HEK293 (cell line): ENCODE results near the gene TSPEAR.

Source experiments
- AEBP2 ChIP-seq: fragments of 450-650 bp; formaldehyde crosslinking; IDR thresholded peaks from 2 replicates; pipeline ENCODE4 v1.5.1; 2016; ENCODE audit warnings: missing biosample characterization, missing genetic modification characterization, borderline replicate concordance
- CTCF ChIP-seq: fragments of 450-650 bp; formaldehyde crosslinking; IDR thresholded peaks from 2 replicates; pipeline ENCODE4 v1.5.1; 2016; ENCODE audit warnings: missing biosample characterization, missing genetic modification characterization
- GFI1B ChIP-seq: fragments of 450-650 bp; formaldehyde crosslinking; IDR thresholded peaks from 2 replicates; pipeline ENCODE4 v1.5.1; 2016; ENCODE audit warnings: missing biosample characterization, missing genetic modification characterization
- PRDM10 ChIP-seq: fragments of 450-650 bp; formaldehyde crosslinking; IDR thresholded peaks from 2 replicates; pipeline ENCODE4 v1.5.1; 2016; ENCODE audit warnings: missing biosample characterization, missing genetic modification characterization
- REPIN1 ChIP-seq: fragments of 450-650 bp; formaldehyde crosslinking; IDR thresholded peaks from 2 replicates; pipeline ENCODE4 v1.5.1; 2017; ENCODE audit warnings: missing biosample characterization, missing genetic modification characterization, low read depth
- SP2 ChIP-seq: fragments of 450-650 bp; formaldehyde crosslinking; IDR thresholded peaks from 2 replicates; pipeline ENCODE4 v1.5.1; 2016; ENCODE audit warnings: missing biosample characterization, missing genetic modification characterization
- ZNF416 ChIP-seq: fragments of 450-650 bp; formaldehyde crosslinking; IDR thresholded peaks from 2 replicates; pipeline ENCODE4 v1.5.1; 2016; ENCODE audit warnings: missing biosample characterization, missing genetic modification characterization
- TF ChIP-seq, protein P1 (sequence below): fragments of 450-650 bp; formaldehyde crosslinking; IDR thresholded peaks from 2 replicates; pipeline ENCODE4 v1.5.1; 2016; ENCODE audit warnings: missing biosample characterization, missing genetic modification characterization, low read depth

- TF ChIP-seq CTCF (tag by site-specific recombination), result no peak
- TF ChIP-seq AEBP2, result no peak
- TF ChIP-seq, protein P1, sequence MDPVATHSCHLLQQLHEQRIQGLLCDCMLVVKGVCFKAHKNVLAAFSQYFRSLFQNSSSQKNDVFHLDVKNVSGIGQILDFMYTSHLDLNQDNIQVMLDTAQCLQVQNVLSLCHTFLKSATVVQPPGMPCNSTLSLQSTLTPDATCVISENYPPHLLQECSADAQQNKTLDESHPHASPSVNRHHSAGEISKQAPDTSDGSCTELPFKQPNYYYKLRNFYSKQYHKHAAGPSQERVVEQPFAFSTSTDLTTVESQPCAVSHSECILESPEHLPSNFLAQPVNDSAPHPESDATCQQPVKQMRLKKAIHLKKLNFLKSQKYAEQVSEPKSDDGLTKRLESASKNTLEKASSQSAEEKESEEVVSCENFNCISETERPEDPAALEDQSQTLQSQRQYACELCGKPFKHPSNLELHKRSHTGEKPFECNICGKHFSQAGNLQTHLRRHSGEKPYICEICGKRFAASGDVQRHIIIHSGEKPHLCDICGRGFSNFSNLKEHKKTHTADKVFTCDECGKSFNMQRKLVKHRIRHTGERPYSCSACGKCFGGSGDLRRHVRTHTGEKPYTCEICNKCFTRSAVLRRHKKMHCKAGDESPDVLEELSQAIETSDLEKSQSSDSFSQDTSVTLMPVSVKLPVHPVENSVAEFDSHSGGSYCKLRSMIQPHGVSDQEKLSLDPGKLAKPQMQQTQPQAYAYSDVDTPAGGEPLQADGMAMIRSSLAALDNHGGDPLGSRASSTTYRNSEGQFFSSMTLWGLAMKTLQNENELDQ (tag by site-specific recombination), result no peak
- no peak for TF ChIP-seq SP2 (tag by site-specific recombination)
- TF ChIP-seq REPIN1 (tag by site-specific recombination), result no peak
- TF ChIP-seq GFI1B (tag by site-specific recombination), result no peak
- no peak for TF ChIP-seq PRDM10 (tag by site-specific recombination)
- no peak for TF ChIP-seq ZNF416 (tag by site-specific recombination)
Measured at GRCh38 chr21:44550807-44551206, 160.6 kb downstream of the TSPEAR start.
